ENCODE measurements around the gene RETREG3. TPM values are rescaled to one million over a fixed set of nuclear protein-coding genes. Genes with fewer than 3 reads are reported as not detected.

Gene RETREG3
- total and polyA plus RNA-seq, 4 donors = 16.1 to 62.7 (median 44.5) TPM

- Histone ChIP-seq H3K27me3 (ENCODE audit: control insufficient read depth in 3 of 3, insufficient read depth in 3 of 3, low read length in 2 of 3) (no peaks in the 10 kb centered on the region), H3K9ac (ENCODE audit: insufficient read depth in 1 of 2, low read length in 2 of 2) (peak overlapping the region; percentile 37 to 69), H3K4me1 (ENCODE audit: control insufficient read depth in 5 of 5, insufficient read depth in 5 of 5, low read length in 5 of 5) (peaks cover 0 to 15% (median 0%) of the 10 kb centered on the region in 5 donors), H3K36me3 (ENCODE audit: control insufficient read depth in 4 of 4, insufficient read depth in 4 of 4, low read length in 4 of 4) (no peaks in the 10 kb centered on the region), H3K27ac (ENCODE audit: low read depth in 1 of 2, low read length in 1 of 2) (peak overlapping the region; percentile 40 to 63), H3K4me3 (no peak overlapping the region), H3K9me3 (ENCODE audit: control insufficient read depth in 4 of 4, insufficient read depth in 3 of 4, low read length in 3 of 4) (no peaks in the 10 kb centered on the region)
- TF ChIP-seq CTCF (IDR thresholded peaks at IDR 0.05; ENCODE audit: control extremely low read depth, extremely low read depth) = no peak
- ATAC-seq (ENCODE audit: insufficient read depth, low FRiP score) (no peak), DNase-seq (peak; percentile 84 to 95 (median 93))
- 31 to 32% methylated on average over 41 to 42 of the region's 42 CpGs for WGBS, 2 donors
Observed at GRCh38 chr17:42653179-42654124, 44.3 kb upstream of the RETREG3 start.

DNA sequence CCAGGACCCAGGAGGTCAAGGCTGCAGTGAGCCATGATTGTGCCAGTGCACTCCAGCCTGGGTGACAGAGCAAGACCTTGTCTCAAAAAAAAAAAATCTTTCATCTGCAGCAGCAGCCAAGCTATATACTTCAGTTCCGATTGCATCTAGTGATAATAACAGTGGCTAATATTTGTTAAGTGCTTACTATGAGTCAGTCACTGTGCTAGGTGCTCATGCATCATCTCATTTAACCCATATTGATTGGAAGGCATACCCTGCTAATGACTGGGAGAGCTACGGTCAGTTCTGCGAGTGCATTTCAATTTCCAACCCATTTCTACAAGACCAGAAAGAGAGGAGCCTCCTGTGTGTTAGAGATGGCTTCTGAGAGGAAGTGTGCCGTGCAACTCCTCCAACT lies 42.2 kb upstream of the RETREG3 start:
- ATAC-seq (ENCODE audit: insufficient read depth, low FRiP score) = no peak
- 74 to 79% methylated on average over 4 of the region's 4 CpGs for WGBS, 2 donors

DNA sequence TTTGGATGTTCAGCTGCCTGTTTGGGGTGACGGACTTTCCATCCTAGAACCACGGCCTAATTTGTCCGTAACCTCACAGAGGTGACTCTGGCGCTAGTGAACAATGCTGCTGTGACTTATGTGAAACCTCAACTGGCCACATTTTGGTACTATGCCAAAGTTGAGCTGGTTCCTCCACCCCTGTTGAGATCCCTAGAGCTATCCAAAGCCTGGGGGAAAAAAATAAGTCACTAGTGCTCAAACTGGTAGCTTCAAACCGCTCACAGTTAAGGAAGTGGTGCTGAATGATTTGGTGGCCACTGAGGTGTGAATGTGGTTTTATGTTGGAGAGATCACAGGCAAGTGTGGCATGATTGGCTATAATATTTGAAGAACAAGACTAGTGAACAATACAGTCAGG lies 38.6 kb upstream of the RETREG3 start:
- no peak for TF ChIP-seq CTCF (IDR thresholded peaks at IDR 0.05; ENCODE audit: control extremely low read depth, extremely low read depth)
- 78 to 80% methylated on average over 5 of the region's 5 CpGs for WGBS, 2 donors
- ATAC-seq (ENCODE audit: insufficient read depth, low FRiP score) (no peak), DNase-seq (no peak)
- no peaks in the 10 kb centered on the region for H3K9me3 ChIP-seq (ENCODE audit: control insufficient read depth in 4 of 4, insufficient read depth in 3 of 4, low read length in 3 of 4)
- H3K27ac ChIP-seq (ENCODE audit: low read depth in 1 of 2, low read length in 1 of 2) = no peak overlapping the region
- no peaks in the 10 kb centered on the region for H3K4me1 ChIP-seq (ENCODE audit: control insufficient read depth in 5 of 5, insufficient read depth in 5 of 5, low read length in 5 of 5)
- H3K36me3 ChIP-seq (ENCODE audit: control insufficient read depth in 4 of 4, insufficient read depth in 4 of 4, low read length in 4 of 4) = no peaks in the 10 kb centered on the region
- no peak overlapping the region for H3K9ac ChIP-seq (ENCODE audit: insufficient read depth in 1 of 2, low read length in 2 of 2)
- no peaks in the 10 kb centered on the region for H3K27me3 ChIP-seq (ENCODE audit: control insufficient read depth in 3 of 3, insufficient read depth in 3 of 3, low read length in 2 of 3)
- H3K4me3 ChIP-seq = no peak overlapping the region

More for the DNA sequence above, 42.2 kb upstream of the RETREG3 start:
- Histone ChIP-seq H3K4me3 (no peak overlapping the region), H3K4me1 (ENCODE audit: control insufficient read depth in 5 of 5, insufficient read depth in 5 of 5, low read length in 5 of 5) (peaks cover 0 to 15% (median 0%) of the 10 kb centered on the region in 5 donors), H3K27me3 (ENCODE audit: control insufficient read depth in 3 of 3, insufficient read depth in 3 of 3, low read length in 2 of 3) (no peaks in the 10 kb centered on the region), H3K36me3 (ENCODE audit: control insufficient read depth in 4 of 4, insufficient read depth in 4 of 4, low read length in 4 of 4) (no peaks in the 10 kb centered on the region), H3K9ac (ENCODE audit: insufficient read depth in 1 of 2, low read length in 2 of 2) (no peak overlapping the region), H3K27ac (ENCODE audit: low read depth in 1 of 2, low read length in 1 of 2) (no peak overlapping the region), H3K9me3 (ENCODE audit: control insufficient read depth in 4 of 4, insufficient read depth in 3 of 4, low read length in 3 of 4) (no peaks in the 10 kb centered on the region)
- no peak for TF ChIP-seq CTCF (IDR thresholded peaks at IDR 0.05; ENCODE audit: control extremely low read depth, extremely low read depth)
- DNase-seq = no peak
